Breast epithelium (tissue), 4 donors: ENCODE measurements around the gene ASF1B. TPM values are rescaled to one million over a fixed set of nuclear protein-coding genes. Genes with fewer than 3 reads are reported as not detected.

ENCODE experiments used
- DNase-seq, 2 donors: peaks; one replicate each; pipeline ENCODE4 v3.0.0-alpha.2; 2019; ENCODE audit warnings: low spot score in 2 of 2
- H3K27ac ChIP-seq, 2 donors: fragments of 200-600 bp; sonication (generic) in 1 of 2; one replicate each; pipeline ENCODE4 v1.5.1; 2016 to 2019; ENCODE audit warnings: mild to moderate bottlenecking in 1 of 2
- H3K27me3 ChIP-seq, 2 donors: fragments of 200-600 bp; sonication (generic) in 1 of 2; one replicate each; pipeline versions ENCODE4 v1.5.1 to v1.6.0; 2017 to 2019; ENCODE audit warnings: control low read depth in 1 of 2, mild to moderate bottlenecking in 1 of 2
- H3K36me3 ChIP-seq: fragments of 200-600 bp; one replicate; pipeline ENCODE4 v1.5.1; 2019
- H3K4me1 ChIP-seq, 2 donors: fragments of 200-600 bp; sonication (generic); one replicate each; pipeline ENCODE4 v1.5.1; 2016 to 2019; ENCODE audit warnings: control low read depth in 1 of 2
- H3K4me3 ChIP-seq, 3 donors: fragments of 200-600 bp; sonication (generic); 1 replicate in 2 of 3; 2 replicates in 1 of 3; pipeline ENCODE4 v1.5.1; 2016 to 2019; ENCODE audit warnings: mild to moderate bottlenecking in 3 of 3, moderate library complexity in 2 of 3
- H3K9me3 ChIP-seq, 2 donors: fragments of 200-600 bp; sonication (generic) in 1 of 2; one replicate each; pipeline ENCODE4 v1.5.1; 2016 to 2019; ENCODE audit warnings: control low read depth in 1 of 2
- POLR2A ChIP-seq: fragments of 450-650 bp; IDR thresholded peaks from one replicate; pipeline ENCODE4 v1.6.1; 2016; ENCODE audit warnings: antibody characterized with exemption, mild to moderate bottlenecking, moderate library complexity
- POLR2AphosphoS5 ChIP-seq, 3 donors: sonication (generic); formaldehyde crosslinking; IDR thresholded peaks; one replicate each; pipeline ENCODE4 v1.6.1; 2017; ENCODE audit warnings: antibody characterized with exemption in 3 of 3
- intact Hi-C: fragments of 100-400 bp; cut with DNase I; formaldehyde crosslinking; loops from one replicate; pipeline ENCODE4 v1.15.1; 2023; ENCODE audit warnings: low total_unique reads
- total RNA-seq, 3 donors: library from RNA; depleted of rRNA; stranded (reverse); fragments of >200 nt; gene quantifications; one replicate each; pipeline ENCODE4 v1.1.0, GENCODE V29; 2016
- TF ChIP-seq, protein P1 (sequence below), 3 donors: fragments of 450-650 bp; IDR thresholded peaks; one replicate each; pipeline ENCODE4 v1.5.1; 2016 to 2017; ENCODE audit warnings: antibody characterized with exemption in 3 of 3, mild to moderate bottlenecking in 3 of 3, moderate library complexity in 3 of 3

The ASF1B gene
- total RNA-seq, 3 donors from 2014 or later: 0.66 to 1.6 (median 1.2) TPM

DNA sequence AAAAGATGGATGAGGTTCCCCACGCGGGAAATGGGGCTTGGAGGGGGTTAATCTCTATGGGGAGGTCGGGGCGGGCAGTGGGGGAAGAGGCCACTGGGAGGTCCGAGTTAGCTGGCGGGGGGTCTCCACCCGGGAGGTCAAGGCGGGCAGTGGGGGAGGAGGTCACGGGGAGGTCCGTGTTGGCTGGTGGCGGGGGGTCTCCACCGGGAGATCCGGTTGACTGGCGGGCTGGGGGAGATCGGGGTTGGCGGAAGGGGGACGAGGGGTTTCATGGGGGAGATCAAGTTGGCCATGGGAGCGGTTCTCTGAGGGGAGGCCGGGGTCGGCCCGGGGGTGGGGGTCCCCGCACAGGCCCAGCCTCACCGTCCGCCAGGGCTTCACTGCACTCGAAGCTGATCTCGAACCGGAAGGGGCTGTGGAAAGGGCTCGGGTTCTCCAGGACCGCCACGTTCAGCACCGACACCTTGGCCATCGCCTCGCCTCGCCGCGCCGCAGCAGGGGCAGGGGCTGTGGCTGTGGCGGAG is 342 bp downstream of the ASF1B start:
- peak overlapping the region; percentile 49 to 76 (median 72) for H3K4me3 ChIP-seq

GRCh38 chr19:14135355-14135754 is 1.0 kb downstream of the ASF1B start:
- no peaks in the 10 kb centered on the region for H3K9me3 ChIP-seq
- H3K4me3 ChIP-seq: no peak overlapping the region
- H3K27me3 ChIP-seq: no peaks in the 10 kb centered on the region
- DNase-seq: no peak
- H3K4me1 ChIP-seq: peaks cover 0 to 4% of the 10 kb centered on the region in 2 donors
- no peak overlapping the region for H3K27ac ChIP-seq
- H3K36me3 ChIP-seq: no peaks in the 10 kb centered on the region
- intact Hi-C loops: no loop called here
- TF ChIP-seq POLR2A (no peak), POLR2AphosphoS5 (IDR thresholded peaks at IDR 0.05) (no peak)
- TF ChIP-seq, protein P1, sequence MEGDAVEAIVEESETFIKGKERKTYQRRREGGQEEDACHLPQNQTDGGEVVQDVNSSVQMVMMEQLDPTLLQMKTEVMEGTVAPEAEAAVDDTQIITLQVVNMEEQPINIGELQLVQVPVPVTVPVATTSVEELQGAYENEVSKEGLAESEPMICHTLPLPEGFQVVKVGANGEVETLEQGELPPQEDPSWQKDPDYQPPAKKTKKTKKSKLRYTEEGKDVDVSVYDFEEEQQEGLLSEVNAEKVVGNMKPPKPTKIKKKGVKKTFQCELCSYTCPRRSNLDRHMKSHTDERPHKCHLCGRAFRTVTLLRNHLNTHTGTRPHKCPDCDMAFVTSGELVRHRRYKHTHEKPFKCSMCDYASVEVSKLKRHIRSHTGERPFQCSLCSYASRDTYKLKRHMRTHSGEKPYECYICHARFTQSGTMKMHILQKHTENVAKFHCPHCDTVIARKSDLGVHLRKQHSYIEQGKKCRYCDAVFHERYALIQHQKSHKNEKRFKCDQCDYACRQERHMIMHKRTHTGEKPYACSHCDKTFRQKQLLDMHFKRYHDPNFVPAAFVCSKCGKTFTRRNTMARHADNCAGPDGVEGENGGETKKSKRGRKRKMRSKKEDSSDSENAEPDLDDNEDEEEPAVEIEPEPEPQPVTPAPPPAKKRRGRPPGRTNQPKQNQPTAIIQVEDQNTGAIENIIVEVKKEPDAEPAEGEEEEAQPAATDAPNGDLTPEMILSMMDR (IDR thresholded peaks at IDR 0.05): no peak

More for the DNA sequence above, 342 bp downstream of the ASF1B start:
- TF ChIP-seq, protein P1 (IDR thresholded peaks at IDR 0.05): no peak
- TF ChIP-seq POLR2AphosphoS5 (IDR thresholded peaks at IDR 0.05) (no peak), POLR2A (no peak)
- DNase-seq: no peak
- Histone ChIP-seq H3K36me3 (no peaks in the 10 kb centered on the region), H3K9me3 (no peaks in the 10 kb centered on the region), H3K27ac (peak overlapping the region; percentile 80 to 98), H3K4me1 (peaks cover 0 to 4% of the 10 kb centered on the region in 2 donors), H3K27me3 (no peaks in the 10 kb centered on the region)
- intact Hi-C loops: no loop called here

DNA sequence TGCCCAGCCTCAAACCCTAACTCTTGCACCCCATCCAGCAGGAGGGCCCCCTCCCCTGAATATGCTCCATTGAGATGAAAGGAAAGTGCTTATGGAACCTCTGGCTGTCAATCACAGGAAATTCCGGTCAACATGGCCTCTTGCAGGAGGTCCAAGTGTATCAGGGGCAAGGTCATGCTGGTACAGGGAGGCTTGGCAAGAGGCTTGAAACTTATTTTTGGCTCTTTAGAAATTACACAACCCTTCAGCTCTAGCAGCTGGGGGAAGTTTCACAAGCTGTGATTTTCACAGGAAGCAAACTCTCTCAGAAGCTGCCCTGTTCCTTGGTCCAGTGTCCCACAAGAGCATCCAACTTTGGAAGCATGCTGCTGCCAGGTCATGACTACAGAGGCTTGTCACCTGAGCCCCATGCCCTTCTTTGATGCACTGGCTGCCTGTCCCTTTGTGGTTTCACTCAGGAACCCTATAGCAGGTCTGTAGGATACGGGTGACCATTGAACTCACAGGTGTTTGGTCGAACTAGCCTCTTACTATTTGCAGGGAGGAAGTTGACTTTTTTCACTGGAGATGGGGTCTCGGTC is 8.4 kb downstream of the ASF1B start:
- intact Hi-C loops: no loop called here
- TF ChIP-seq, protein P1 (IDR thresholded peaks at IDR 0.05): no peak
- TF ChIP-seq POLR2AphosphoS5 (IDR thresholded peaks at IDR 0.05) (no peak), POLR2A (no peak)
- no peak overlapping the region for H3K27ac ChIP-seq

GRCh38 chr19:14127176-14127575 is 9.2 kb downstream of the ASF1B start:
- H3K4me1 ChIP-seq: no peaks in the 10 kb centered on the region
- H3K27me3 ChIP-seq: no peaks in the 10 kb centered on the region
- H3K27ac ChIP-seq: no peak overlapping the region
- intact Hi-C loops: no loop called here
- TF ChIP-seq POLR2AphosphoS5 (IDR thresholded peaks at IDR 0.05): no peak
- no peak for TF ChIP-seq POLR2A
- TF ChIP-seq, protein P1 (IDR thresholded peaks at IDR 0.05): no peak
- no peak for DNase-seq
- H3K4me3 ChIP-seq: no peak overlapping the region
- no peaks in the 10 kb centered on the region for H3K9me3 ChIP-seq
- no peaks in the 10 kb centered on the region for H3K36me3 ChIP-seq

More for the DNA sequence above, 8.4 kb downstream of the ASF1B start:
- Histone ChIP-seq H3K27me3 (no peaks in the 10 kb centered on the region), H3K36me3 (no peaks in the 10 kb centered on the region), H3K4me3 (no peak overlapping the region), H3K9me3 (no peaks in the 10 kb centered on the region), H3K4me1 (no peaks in the 10 kb centered on the region)
- no peak for DNase-seq

GRCh38 chr19:14122924-14123323 is 13.5 kb downstream of the ASF1B start:
- Histone ChIP-seq H3K9me3 (no peaks in the 10 kb centered on the region), H3K27me3 (no peaks in the 10 kb centered on the region), H3K27ac (no peak overlapping the region), H3K4me3 (no peak overlapping the region), H3K4me1 (peaks cover 5 to 12% of the 10 kb centered on the region in 2 donors), H3K36me3 (no peaks in the 10 kb centered on the region)
- TF ChIP-seq POLR2A (no peak), POLR2AphosphoS5 (IDR thresholded peaks at IDR 0.05) (no peak)
- TF ChIP-seq, protein P1 (IDR thresholded peaks at IDR 0.05): no peak
- intact Hi-C loops: no loop called here
- no peak for DNase-seq
